Epithelial cell of esophagus (primary cell): ENCODE data around the gene ACER3.

Experiments used
- DNase-seq: peaks from one replicate; pipeline ENCODE4 v3.0.0; 2010; ENCODE audit warnings: low read depth
- H3K4me3 ChIP-seq: 2 replicates; pipeline ENCODE4 v1.5.1; 2011; ENCODE audit warnings: mild to moderate bottlenecking, low read length, control low read depth
- CTCF ChIP-seq: IDR thresholded peaks from 2 replicates; pipeline ENCODE4 v1.5.1; 2011; ENCODE audit warnings: low read depth, mild to moderate bottlenecking, low read length, control low read depth, inconsistent platforms; ENCODE audit not compliant: insufficient read depth; ENCODE audit errors: missing control alignments

The ACER3 gene

GRCh38 chr11:77035039-77035438, 174.3 kb downstream of the ACER3 start:
- no peak for TF ChIP-seq CTCF
- DNase-seq = no peak

DNA sequence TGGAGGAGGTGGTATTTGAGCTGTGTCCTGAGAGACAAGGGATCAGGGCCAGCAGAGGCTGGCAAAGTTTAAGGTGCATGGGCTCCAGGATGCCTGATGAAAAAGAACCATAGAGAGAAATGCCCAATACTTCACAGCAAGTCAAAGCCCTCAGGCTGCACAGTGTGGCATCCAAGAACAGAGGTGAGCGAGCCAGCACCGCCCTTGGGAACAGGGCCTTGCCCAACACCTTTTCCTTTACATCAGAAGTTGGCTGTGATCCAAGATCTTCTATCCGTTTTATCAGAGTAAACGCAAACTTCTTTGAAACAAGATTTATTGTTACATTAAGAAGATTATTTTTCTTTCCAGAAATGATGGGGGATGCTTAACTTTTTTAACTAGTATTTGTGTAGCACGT, 174.9 kb downstream of the ACER3 start:
- DNase-seq = peak; percentile 85
- TF ChIP-seq CTCF = no peak
- no peak overlapping the region for H3K4me3 ChIP-seq

More at GRCh38 chr11:77035039-77035438, 174.3 kb downstream of the ACER3 start:
- H3K4me3 ChIP-seq = no peak overlapping the region

DNA sequence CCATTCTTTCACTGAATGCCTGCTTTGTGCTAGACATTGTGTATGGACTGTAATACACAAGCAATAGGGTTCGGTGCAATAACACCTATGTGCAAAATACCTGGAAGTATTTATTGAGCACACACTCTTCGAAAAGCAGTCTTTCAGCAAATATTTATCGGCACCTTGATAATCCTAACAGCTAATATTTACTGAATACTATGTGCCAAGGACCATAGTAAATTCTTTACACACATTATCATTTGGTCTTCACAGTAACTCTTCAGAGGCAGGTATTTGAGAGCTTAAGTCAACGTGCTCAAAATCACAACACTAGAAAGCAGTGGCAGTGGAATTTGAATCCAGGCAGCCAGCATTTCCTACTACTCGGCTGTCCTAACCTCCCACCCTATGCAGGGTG, 175.7 kb downstream of the ACER3 start:
- no peak for TF ChIP-seq CTCF
- no peak overlapping the region for H3K4me3 ChIP-seq
- no peak for DNase-seq

- no peak for DNase-seq
- TF ChIP-seq CTCF = no peak
- no peak overlapping the region for H3K4me3 ChIP-seq
These were observed 176.3 kb downstream of the ACER3 start for GRCh38 chr11:77037057-77037456.

DNA sequence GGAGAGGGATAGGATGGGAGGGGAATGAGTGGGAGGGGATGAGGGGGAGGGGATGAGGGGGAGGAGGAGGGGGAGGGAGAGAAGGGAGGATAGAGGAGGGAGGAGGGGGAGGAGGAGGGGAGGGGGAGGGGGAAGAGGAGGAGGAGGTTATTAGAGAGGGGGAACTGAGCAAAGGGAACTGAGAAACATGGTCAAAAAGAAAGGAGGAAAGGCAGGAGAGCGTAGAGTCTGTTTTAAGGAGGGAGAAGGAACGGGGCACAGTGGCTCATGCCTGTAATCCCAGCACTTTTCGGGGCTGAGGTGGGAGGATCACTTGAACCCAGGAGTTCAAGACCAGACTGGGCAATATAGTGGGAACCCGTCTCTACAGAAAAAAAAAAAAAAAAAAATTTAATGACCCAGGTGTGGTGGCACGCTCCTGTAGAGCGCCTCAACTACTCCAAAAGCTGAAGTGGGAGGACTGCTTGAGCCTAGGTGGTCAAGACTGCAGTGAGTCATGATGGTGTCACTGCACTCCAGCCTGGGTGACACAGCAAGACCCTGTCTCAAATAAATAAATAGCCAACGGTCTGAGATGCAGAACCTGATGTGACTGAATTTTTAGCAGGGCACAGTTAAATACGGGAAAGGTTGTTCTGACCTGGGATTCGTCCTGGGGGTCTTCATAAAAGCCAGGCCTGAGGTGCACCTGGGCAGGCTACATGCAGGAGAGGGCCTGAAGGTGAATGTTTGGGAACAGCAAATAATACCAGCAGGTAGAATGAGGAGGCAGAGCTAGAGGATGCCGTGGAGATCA, 177.5 kb downstream of the ACER3 start:
- no peak overlapping the region for H3K4me3 ChIP-seq
- no peak for DNase-seq
- no peak for TF ChIP-seq CTCF

DNA sequence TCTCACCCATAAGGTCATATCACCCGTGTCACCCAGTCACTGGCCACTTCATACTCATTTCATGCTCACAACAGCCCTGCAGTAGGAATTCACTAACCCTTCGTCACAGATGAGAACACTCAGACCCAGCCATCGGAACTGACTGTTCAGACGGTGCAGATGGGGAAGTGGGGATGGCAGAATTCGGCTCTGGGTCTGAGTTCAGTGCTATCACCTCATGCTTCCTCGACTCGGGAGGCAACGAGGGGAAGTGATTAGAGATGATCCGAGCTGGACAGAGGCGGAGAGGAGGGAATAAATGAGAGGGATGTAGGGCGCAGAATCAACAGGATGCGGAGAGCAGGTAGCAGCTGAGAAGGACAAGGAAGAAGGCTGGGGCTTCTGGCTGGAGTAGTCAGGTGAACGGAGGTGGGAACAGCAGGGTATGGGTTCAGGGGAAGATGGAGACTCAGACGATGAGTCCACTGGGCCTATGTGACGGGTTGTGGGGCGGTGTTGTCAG, 178.2 kb downstream of the ACER3 start:
- no peak for DNase-seq
- no peak overlapping the region for H3K4me3 ChIP-seq
- TF ChIP-seq CTCF = no peak
